HG03159 (cell line): Measurements from ENCODE around the gene NDUFC2.
"Not testable (repeated sequence)": the region's sequence is repeated elsewhere in the genome, so short reads cannot be mapped to it uniquely, and the experiment has no call there.

Source experiments
- ATAC-seq: cut with Tn5 transposase; IDR thresholded peaks from one replicate; pipeline ENCODE4 v1.9.1; 2021; ENCODE audit warnings: mild to moderate bottlenecking, moderate library complexity; ENCODE audit not compliant: unreplicated experiment

Gene NDUFC2

DNA sequence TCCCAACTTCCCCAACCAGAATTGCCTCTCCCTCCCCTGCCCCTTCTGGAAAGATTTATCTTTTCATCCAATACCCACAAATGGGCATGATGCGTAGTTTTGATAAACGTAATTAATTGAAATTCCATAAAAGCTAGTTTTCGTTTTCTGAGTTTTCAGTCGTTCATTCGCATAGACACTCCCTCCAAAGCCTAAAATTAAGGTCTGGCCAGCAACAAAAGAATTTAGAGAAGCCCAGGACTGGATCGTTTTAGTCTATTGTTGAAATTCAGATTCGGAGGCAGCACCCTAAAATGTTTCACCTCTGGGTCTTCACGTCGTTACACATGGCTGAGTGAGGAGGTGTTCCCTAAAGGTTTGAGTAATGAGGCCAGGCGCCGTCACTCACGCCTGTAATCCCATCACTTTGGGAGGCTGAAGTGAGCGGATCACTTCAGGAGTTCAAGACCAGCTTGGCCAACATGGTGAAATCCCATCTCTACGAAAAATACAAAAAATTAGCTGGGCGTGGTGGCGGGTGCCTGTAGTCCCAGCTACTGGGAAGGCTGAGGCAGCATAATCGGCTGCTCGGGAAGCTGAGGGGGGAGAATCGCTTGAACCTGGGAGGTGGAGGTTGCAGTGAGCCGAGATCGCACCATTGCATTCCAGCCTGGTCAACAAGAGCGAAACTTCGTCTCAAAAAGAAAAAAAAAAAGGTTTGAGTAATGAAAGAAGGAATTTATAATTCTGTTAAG lies 589 bp upstream of the NDUFC2 start:
- ATAC-seq: no peak

GRCh38 chr11:78078218-78079167 lies 1.2 kb downstream of the NDUFC2 start:
- no peak for ATAC-seq

DNA sequence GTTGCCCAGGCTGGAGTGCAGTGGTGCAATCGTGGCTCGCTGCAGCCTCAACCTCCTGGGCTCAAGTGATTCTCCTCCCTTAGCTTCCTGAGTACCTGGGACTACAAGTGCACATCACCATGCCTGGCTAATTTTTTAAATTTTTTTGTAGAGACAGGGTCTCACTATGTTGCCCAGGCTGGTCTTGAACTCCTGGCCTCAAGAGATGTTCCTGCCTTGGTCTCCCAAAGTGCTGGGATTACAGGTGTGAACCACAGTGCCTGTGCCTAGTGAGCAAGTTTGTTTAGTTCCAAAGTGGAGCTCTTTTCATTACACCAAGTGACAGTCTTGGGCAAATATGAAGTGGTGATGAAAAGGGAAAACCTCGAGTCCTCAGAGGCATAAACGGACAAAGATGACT lies 2.1 kb downstream of the NDUFC2 start:
- ATAC-seq: not testable (repeated sequence)

- no peak for ATAC-seq
Measured at GRCh38 chr11:78076733-78077403, 2.8 kb downstream of the NDUFC2 start.

- no peak for ATAC-seq
Measured at GRCh38 chr11:78074756-78075155, 4.9 kb downstream of the NDUFC2 start.

DNA sequence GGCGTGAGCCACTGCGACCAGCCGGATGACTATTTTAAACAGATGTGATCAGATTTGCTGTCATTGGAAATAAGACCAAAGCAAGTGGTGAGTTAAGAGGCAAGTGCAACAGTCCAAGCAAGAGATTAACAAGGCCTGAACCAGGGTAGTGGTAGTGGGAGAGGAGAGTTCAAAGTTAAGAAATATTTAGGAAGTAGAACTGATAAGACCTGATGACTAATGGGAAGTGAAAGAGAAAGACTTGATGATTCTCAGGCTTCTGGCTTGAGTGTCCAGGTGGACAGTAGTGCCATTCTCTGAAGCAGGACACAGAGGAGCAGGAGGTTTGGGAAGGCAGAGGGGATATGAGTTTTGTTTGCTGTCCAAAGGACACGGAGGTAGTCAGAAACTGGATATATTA lies 7.2 kb downstream of the NDUFC2 start:
- ATAC-seq: no peak

DNA sequence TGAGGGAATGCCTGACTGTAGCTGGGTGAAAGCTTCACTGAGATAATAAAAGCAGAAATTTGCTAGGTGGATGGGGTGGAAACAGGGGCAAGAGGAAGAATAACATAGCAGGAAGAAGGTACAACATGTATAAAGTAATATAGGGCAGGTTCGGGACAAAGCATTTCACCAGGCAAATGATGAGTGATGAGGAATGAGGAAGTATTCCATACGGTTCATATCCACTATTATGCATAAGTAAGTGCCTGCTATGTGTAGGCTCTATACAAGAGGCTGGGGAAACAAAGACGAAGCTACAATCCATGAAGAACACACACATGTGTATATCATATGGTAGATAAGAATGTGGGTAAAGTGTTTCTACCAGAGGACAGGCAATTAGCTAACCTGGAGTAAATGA lies 7.9 kb downstream of the NDUFC2 start:
- no peak for ATAC-seq

DNA sequence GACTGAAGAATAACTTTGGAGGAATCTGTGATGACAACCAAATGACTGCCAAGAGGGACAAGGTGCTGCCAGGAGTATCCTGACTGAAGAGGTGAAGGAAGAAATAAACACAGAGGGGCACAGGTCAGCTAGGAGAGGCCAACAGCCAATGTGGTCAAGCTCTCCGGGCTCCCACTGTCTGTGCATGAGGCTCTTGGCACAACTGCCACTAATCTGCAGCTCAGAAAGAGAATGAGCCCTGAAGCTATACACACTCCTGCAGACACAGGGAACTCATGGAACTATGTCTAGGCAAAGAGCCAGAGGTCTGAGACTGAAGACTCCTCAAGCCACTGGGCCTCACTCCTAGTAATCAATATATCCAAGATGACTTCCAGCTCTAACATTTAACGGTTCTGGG lies 9.0 kb downstream of the NDUFC2 start:
- ATAC-seq: no peak

GRCh38 chr11:78069465-78069864 lies 10.2 kb downstream of the NDUFC2 start:
- ATAC-seq: no peak

GRCh38 chr11:78067704-78068103 lies 12.0 kb downstream of the NDUFC2 start:
- no peak for ATAC-seq

DNA sequence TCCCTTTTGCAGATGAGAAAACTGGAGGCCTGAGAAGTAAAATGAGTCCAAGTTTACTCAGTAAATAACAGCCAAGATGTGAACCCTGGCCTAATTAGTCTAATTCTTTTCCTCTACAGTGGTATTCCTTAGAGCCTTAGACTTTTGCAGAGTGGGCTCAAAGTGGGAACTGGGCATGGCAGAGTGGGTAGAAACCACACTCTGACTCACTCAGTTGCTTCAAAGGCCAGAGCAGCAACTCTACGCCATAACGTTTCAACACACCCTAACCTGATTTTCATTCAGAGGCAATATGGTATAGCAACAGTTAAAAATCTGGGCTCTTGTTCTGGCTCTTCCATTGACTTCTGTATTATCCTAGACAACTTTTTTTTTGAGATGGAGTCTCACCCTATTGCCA lies 13.2 kb downstream of the NDUFC2 start:
- no peak for ATAC-seq

GRCh38 chr11:78065203-78065602 lies 14.5 kb downstream of the NDUFC2 start:
- ATAC-seq: no peak

DNA sequence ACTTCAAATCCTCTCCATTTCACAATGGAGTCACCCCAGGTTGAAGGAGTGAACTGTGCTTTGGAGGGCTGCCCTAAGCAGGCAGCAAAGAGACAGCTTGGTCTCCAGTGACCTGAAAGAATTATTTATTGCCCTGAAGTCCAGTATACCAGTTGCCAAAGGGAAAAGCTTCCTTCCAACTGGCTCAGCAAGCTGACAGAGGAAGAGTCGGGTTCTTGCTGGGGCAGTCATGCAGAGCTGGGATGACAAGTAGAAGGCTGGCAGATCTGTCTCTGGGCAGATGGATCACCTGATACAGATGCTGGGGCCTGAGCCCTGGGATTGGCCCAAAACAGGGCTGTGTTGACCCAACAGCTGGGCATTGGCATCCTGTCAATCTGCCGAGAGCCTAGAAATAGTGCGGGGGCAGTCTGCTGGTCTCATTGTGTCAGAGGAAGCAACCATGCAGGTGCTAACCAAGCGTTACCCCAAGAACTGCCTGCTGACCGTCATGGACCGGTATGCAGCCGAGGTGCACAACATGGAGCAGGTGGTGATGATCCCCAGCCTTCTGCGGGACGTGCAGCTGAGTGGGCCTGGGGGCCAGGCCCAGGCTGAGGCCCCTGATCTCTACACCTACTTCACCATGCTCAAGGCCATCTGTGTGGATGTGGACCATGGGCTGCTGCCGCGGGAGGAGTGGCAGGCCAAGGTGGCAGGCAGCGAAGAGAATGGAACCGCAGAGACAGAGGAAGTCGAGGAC lies 16.1 kb downstream of the NDUFC2 start, which contains the start of gene THRSP:
THRSP (plus strand) TSS at position 422 of the 742 bp plus-strand sequence; CDS start at position 443, 21 bp downstream.
- ATAC-seq: no peak

- no peak for ATAC-seq
Measured at GRCh38 chr11:78062671-78063070, 17.0 kb downstream of the NDUFC2 start.

GRCh38 chr11:78061921-78062311 lies 17.7 kb downstream of the NDUFC2 start:
- ATAC-seq: no peak

DNA sequence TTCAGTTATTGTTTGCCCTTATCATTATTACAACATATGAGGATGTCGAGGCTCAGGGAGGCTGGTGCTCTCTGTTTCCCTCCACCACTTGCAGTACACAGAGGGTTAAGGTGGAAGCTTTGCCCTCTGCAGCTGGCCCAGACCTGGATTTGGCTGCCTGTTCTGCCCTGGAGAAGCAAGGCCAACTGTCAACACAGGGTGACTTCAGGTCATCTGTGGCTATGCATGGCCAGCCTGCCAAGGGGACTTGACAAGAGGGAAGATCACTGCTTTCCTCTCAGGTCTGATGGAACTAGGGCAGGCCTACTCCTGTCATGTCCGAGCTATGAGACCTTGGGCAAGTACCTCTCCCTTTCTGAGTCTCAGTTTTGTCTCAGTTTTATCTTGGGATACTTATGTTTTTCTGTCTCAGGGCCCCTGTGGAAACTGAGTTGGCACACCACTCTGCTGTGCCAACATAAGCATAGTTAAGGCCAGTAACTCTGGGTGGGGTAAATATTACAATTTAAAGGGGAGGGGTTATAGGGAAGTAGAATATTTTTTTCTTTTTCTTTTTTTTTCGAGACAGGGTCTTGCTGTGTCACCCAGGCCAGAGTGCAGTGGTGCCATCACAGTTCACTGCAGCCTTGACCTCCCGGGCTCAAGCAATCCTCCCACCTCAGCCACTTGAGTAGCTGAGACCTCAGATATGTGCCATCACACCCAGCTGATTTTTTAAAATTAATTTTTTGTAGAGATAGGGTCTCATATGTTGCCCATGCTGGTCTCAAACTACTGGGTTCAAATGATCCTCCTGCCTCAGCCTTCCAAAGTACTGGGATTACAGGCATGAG lies 18.4 kb downstream of the NDUFC2 start:
- ATAC-seq: no peak

DNA sequence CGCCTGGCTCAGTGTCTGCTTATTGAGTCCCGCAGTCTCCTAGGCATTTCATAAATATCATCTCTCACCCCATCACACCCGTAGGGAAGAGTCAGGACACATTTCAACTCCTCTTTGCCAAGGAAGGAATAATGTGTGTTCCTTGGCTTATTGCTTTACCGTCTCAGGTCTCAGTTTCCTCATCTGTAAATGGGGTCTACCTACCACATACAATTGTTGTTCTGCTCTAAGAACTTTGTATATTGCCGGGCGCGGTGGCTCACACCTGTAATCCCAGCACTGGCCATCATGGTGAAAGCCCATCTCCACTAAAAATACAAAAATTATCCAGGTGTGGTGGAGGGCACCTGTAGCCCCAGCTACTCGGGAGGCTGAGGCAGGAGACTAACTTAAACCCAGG lies 19.1 kb downstream of the NDUFC2 start:
- no peak for ATAC-seq

GRCh38 chr11:78059749-78060328 lies 19.8 kb downstream of the NDUFC2 start:
- not testable (repeated sequence) for ATAC-seq

DNA sequence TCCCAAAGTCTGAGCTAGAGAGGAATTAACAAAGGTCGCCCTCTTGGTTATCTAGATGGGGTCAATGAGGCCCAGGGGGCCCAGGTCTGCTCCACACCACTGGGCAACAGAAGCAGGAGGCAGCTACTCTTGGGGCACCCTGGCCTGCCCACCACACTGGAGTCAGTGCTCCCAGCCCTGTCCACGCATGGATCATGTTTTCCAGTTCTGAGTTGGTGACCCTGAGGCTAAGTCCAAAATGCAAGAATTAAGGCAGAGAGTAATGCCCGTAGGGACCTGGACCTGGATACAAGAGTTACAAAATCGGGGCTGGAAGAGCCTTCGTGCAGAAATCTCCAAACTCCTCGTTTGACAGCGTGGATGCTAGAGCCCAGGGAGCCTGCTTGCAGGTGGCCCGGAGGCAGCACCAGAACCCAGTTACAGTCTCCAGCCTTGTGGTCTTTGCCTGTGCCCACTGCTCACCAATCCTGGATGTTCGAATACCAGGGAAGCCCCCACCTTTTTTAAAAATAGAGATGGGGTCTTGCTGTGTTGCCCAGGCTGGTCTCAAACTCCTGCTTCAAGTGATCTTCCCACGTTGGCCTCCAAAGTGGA lies 22.1 kb downstream of the NDUFC2 start:
- ATAC-seq: no peak
